ENCODE data around the gene ASB5.
"Not testable (repeated sequence)": the region's sequence is repeated elsewhere in the genome, so short reads cannot be mapped to it uniquely, and the experiment has no call there.

The ASB5 gene

GRCh38 chr4:176268963-176269362 lies at the start of gene ASB5:
ASB5 (minus strand) TSS chr4:176269222; CDS start chr4:176269108, 114 bp downstream.
- no peak for DNase-seq

DNA sequence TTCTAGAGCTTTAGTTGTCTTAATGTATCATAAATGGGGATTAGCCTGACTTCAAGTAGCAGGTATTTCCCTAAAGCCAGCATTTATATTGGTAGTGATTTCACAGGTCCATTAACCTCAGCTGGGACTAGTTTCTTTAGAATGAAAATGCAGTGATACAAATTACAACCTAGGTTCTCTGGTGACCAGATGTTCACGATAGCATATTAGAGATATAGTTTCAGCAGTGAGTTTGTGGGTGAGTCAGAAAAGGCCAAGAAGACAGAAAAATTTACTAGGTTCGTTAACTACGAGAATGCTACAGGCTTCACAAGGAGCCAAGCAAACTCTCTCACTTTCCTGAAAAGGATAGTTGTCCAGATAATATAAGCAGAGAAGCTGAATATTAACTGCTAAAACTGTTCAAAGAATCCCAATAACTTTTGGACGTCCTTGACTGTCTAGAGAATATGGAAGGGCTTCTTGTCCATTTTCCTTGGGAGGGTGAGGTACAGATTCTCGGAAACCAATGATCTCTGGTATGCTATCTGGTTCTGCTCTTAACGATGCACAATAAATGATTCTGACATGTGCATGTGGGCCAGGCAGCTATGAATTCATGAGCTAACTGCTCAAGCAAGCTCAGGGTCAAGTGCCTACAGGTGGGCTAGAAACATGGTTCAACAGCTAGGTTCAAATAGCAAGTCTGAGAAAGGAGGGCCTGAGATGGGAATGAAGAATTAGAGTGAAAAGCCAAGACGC lies 44.7 kb upstream of the ASB5 start:
- no peak for DNase-seq

DNA sequence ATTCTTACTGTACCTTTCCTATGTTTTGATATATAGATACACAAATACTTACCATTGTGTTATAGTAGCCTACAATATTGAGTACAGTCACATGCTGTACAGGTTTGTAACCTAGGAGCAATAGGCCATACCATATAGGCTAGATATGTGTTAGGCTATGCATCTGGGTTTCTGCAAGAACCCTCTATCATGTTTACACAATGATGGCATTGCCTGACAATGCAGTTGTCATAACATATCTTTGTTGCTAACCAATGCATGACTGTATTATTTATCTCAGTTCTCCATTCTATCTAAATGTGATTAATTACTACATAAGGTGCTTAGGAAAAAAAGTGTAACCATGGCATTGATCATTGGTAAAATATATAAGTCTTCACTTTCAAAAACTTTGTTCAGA lies 40.8 kb upstream of the ASB5 start:
- no peak for DNase-seq

GRCh38 chr4:176309046-176309445 lies 40.0 kb upstream of the ASB5 start:
- DNase-seq: no peak

- no peak for DNase-seq
Measured at GRCh38 chr4:176308441-176308840, 39.4 kb upstream of the ASB5 start.

GRCh38 chr4:176307666-176307930 lies 38.6 kb upstream of the ASB5 start:
- DNase-seq: no peak

DNA sequence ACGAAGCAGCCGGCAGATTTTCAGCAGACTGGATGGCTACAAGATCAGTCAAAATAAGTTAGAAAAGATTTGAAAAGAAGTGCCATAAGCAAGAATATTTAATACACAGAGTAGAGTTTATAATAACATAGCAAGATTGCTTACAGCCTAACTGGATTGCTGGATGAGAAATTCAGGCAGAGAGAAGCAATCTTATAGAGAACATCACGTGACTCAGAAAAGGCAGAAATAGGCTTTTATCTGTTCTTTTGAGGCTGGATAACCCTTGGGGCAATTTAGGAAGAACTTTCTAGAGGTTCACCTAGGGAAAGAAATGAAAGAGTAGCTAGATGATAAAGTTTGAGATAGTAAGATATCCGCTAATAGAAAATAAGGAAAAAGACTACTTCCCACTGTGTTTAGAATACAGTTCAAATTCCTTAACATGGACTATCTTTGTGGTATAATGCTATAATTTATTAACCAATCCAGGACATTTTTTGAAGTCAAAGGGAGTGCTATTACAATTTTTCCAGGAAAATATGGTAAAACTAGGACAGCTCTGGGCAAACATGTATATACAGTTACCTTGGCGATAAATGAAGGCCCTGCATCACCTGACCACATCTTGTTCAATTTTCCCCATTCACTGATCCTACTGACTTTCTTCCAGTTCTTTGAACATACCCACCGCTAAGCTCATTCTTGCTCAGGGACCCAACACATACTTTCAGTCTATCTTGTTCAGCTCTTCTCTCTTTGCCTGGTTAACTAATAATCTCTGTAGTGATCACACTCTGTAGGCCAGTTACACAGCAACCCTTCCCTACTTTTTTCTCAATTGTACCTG lies 38.0 kb upstream of the ASB5 start:
- no peak for DNase-seq

GRCh38 chr4:176303938-176304337 lies 34.9 kb upstream of the ASB5 start:
- DNase-seq: no peak

DNA sequence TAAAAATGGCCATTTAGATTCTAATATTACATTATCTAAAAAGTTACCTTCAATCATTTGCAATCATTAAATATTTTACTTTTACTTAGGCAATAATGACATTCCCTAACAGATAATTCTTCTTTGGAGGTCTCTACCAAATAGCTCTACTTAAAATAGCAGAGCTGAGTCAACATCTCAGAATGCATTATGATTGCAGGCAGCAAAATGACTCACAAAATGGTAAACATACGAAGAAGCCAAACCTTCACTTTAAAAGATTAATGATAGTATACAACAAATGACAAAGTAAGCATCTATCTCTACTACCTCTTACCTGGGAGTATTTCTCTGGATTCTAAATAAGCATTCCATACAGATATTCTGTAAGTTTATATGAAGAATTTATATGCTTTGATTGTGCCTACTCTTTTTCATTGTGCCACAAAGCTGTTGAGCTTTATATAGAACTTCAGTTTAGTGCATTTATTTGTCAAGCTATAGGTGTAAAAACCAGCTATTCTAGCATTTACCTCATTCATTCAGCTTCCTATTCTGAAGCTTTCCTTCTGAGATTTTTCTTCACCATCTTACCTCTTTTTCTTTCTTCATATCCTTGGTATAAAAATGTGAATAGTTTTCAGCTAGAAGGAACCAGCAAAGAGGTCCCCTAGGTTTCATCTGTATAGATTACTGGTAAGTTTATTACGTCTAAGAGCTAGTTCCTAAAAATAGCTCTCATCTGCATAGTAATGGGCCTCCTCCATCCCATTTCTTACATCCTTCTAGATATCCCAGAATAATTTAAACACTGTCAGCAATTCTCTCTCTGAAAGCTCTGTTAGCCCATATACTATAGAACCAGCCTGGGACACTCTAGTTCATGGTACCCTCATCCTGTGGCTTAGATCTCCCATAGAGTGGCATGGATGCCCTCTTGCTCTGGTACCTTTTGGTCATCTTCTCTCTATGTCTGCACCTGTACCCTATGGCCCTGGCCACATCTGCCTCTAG lies 33.6 kb upstream of the ASB5 start:
- no peak for DNase-seq

DNA sequence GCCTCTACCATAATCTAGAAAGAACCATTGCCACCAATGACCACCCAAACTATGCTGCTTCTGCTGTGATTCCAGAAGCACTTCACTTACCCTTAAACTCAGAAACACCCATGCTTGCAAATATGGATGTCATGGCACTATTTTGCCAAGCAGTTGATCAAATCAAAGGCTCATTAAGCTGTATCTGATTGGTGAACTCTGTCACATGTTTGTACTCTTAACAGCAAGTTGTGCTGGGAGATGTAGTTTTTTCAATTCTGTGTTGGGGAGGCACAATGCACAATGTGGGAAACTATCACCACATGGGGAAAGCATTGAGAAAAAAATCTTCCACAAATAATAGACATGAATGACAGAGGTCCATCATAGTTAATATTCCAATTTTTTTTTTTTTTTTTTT lies 31.5 kb upstream of the ASB5 start:
- no peak for DNase-seq

DNA sequence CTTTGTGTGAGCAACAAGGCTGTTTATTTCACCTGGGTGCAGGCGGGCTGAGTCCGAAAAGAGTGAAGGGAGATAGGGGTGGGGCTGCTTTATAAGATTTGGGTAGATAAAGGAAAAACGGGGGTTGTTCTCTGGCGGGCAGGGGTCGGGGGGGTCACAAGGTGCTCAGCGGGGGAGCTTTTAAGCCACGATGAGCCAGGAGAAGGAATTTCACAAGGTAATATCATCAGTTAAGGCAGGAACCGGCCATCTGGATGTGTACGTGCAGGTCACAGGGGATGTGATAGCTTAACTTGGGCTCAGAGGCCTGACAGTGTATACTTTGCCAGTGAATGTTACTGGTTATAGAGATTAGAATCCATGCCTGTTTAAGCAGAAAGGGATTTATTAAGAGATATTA lies 31.0 kb upstream of the ASB5 start:
- no peak for DNase-seq

- DNase-seq: no peak
Measured at GRCh38 chr4:176298664-176299063, 29.6 kb upstream of the ASB5 start.

GRCh38 chr4:176295907-176296306 lies 26.9 kb upstream of the ASB5 start:
- not testable (repeated sequence) for DNase-seq

- DNase-seq: no peak
Measured at GRCh38 chr4:176293660-176294059, 24.6 kb upstream of the ASB5 start.

GRCh38 chr4:176292920-176293319 lies 23.9 kb upstream of the ASB5 start:
- DNase-seq: no peak

DNA sequence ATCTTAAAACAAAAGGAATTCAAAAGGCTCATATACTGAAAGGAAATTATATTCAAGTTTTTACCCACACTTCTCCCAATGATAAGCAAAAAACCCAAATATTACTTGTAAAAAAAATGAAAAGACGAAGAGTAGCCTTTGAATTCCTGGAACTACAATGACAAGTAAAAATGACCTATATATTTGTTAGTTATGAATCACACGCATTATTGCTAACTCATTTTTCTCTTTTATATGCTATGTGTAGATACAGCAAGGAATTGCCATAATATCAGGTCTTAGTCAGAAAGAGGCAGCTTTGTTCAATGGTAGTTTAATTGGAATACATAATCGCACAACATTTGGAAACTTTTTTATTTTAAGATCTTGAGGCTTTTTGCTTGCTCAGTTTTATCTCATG lies 22.7 kb upstream of the ASB5 start:
- DNase-seq: no peak

GRCh38 chr4:176290520-176290919 lies 21.5 kb upstream of the ASB5 start:
- DNase-seq: no peak

DNA sequence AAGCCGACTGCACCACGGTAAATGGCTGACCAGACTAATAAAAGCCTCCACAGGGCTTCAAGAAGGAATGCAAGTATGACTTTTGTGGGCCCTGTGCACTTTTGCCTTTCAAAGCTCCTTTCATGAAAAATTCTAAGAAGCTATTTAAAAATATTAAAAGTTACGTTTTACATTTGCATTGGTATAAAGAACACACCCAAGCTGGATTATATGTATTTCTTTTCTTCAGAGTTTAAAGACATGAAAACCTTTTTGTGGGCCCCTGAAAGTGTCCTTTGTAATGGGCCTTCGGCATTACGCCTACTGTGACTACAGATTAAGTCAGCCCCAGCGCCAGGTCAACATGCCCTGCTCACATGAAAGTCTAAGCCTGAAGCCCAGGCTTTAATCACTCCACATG lies 20.5 kb upstream of the ASB5 start:
- DNase-seq: no peak

DNA sequence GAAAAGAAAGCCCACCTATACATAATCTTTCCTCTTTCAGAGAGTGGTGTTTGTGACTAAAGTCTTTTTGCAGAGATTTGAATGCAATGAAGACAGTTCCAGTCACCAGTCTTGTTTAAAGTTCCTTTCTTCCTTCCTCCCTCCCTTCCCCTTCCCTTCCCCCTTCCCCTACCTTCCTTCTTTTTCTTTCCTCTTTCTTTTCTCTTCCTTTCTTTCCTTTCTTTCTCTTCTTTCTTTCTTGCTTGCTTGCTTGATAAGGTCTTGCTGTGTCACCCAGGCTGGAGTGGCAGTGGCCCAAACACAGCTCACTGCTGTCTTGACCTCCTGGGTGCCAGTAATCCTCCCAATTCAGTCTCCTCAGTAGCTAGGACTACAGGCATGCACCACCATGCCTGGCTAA lies 19.0 kb upstream of the ASB5 start:
- no peak for DNase-seq

GRCh38 chr4:176287546-176287945 lies 18.5 kb upstream of the ASB5 start:
- no peak for DNase-seq

DNA sequence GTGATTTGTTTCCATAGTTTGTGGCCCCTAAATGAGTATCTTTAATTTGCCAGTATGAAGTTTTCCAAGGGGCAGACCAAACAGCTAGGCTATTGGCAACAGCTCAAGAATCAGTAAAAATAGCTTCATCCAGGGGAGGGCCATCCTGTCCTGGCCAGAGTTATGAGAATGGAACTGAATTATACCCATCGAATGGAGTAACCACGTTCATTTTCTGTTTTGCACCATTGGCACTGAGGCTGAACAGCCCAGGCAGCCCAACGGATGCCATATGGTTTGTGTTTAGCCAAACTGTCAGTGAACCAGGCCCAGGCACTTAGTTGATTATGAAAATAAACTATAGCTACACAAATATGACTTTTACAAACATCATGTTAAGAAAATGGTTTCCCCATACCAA lies 17.7 kb upstream of the ASB5 start:
- DNase-seq: no peak

DNA sequence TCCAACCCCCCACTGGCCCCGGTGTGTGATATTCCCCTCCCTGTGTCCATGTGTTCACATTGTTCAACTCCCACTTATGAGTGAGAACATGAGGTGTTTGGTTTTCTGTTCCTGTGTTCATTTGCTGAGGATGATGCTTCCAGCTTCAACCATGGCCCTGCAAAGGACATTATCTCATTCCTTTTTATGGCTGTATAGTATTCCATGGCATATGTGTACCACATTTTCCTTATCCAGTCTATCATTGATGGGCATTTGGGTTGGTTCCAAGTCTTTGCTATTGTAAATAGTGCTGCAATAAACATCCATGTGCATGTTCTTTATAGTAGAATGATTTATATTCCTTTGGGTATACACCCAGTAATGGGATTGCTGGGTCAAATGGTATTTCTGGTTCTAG lies 10.5 kb upstream of the ASB5 start:
- not testable (repeated sequence) for DNase-seq

GRCh38 chr4:176277162-176277904 lies 8.3 kb upstream of the ASB5 start:
- peak; percentile 38 for DNase-seq
